IPS DF 4.7 (cell line): ENCODE data around the gene HVCN1.
"Not testable (repeated sequence)": the region's sequence is repeated elsewhere in the genome, so short reads cannot be mapped to it uniquely, and the experiment has no call there.

ENCODE experiments used
- DNase-seq: peaks from one replicate; pipeline ENCODE4 v3.0.0-alpha.2; 2013; ENCODE audit warnings: low spot score; ENCODE audit errors: extremely low read depth

HVCN1 gene, protein sequence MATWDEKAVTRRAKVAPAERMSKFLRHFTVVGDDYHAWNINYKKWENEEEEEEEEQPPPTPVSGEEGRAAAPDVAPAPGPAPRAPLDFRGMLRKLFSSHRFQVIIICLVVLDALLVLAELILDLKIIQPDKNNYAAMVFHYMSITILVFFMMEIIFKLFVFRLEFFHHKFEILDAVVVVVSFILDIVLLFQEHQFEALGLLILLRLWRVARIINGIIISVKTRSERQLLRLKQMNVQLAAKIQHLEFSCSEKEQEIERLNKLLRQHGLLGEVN

GRCh38 chr12:110688446-110689280, at the start of gene HVCN1:
Gene HVCN1, minus strand, starts transcription at chr12:110689115. Its CDS starts 5,870 bp downstream, at chr12:110683245.
- no peak for DNase-seq

DNA sequence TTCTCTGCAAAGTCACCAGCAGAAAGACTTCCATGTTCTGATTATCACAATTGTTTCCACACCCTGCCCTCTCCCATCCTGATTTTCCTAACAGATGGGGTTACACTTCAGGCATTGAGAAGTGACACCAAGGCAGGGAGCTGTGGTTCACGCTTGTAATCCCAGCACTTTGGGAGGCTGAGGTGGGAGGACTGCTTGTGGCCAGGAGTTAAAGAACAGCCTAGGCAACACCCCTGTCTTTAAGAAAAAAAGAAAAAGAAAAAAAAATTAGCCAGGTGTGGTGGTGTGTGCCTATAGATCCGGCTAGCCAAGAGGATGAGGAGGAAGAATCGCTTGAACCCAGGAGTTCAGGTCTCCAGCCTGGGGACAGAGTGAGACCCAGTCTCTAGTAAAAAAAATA, 48.6 kb upstream of the HVCN1 start:
- no peak for DNase-seq

DNA sequence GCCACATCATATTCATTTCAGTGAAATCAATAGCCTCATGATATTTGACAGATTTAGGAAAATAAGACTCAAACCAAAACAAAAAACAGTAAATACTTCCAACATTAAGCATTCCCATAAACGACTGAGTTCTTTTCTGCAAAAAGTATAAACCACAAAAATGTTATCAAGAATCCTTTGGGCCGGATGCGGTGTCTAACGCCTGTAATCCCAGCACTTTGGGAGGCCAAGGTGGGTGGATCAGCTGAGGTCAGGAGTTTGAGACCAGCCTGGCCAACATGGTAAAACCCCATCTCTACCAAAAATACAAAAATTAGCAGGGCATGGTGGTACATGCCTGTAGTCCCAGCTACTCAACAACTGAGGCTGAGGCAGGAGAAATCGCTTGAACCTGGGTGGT, 48.1 kb upstream of the HVCN1 start:
- DNase-seq: not testable (repeated sequence)

GRCh38 chr12:110733900-110734299, 45.0 kb upstream of the HVCN1 start:
- DNase-seq: no peak

GRCh38 chr12:110733089-110733715, 44.3 kb upstream of the HVCN1 start:
- DNase-seq: no peak

GRCh38 chr12:110732572-110732971, 43.7 kb upstream of the HVCN1 start:
- no peak for DNase-seq

GRCh38 chr12:110731479-110731878, 42.6 kb upstream of the HVCN1 start:
- DNase-seq: no peak

DNA sequence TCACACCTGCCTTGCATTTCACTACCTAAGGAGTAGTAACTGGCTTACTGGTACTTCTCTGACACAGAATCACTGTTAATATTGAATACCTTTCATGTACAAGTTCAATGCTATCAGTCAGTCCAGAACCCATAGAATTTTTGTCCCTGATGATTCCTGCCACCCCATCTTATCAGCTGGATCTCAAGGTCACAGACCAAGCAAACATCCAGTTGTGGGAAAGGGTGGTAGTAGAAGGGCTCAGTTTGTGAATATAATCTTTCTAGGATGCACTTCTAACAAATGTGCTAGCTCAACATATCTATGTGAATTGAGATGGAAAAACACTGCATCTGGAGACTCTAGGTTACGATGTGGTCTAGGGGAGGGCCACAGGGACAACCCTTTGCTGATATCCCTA, 39.7 kb upstream of the HVCN1 start:
- no peak for DNase-seq

DNA sequence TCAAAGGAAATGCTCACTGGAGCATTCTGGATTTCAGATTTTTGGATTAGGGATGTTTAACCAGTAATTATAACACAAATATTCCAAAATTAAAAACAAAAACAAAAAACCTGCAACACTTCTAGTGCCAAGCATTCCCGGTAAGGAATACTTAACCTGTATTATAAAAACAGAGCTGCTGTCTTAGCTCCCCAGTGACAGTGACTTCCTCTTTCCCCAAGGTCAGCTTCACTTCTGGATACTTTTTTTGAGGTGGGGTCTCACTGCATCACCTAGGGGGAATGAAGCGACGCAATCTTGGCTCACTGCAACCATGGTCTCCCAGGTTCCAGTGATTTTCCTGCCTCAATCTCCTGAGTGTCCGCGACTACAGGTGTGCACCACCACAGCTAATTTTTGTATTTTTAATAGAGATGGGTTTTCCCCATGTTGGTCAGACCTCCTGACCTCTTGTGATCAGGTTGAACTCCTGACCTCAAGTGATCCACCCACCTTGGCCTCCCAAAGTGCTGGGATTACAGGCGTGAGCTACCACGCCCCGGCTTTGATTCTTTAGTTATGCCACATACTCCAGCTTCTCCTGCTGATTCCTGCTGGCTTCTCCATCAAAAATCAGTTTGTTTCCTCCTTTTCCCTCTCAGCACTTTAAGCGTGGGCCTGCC, 37.9 kb upstream of the HVCN1 start:
- no peak for DNase-seq

DNA sequence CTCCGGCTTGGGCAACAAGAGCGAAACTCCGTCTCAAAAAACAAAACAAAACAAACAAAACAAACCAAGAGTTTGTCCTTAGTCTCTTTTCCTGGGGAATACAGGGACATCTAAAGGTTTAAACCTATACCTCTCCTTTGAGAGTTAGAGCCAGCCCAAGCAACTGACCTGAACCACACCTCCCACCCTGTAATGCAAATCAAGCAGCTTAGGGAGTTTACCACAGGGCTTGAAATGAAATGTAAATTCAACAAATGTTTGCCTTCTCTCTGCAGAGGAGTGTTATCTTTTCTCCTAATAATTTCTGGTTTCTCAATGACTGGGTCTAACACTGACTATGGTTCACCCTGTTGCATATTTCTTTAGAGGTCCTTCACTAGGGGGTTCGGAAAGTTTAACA, 37.1 kb upstream of the HVCN1 start:
- no peak for DNase-seq

DNA sequence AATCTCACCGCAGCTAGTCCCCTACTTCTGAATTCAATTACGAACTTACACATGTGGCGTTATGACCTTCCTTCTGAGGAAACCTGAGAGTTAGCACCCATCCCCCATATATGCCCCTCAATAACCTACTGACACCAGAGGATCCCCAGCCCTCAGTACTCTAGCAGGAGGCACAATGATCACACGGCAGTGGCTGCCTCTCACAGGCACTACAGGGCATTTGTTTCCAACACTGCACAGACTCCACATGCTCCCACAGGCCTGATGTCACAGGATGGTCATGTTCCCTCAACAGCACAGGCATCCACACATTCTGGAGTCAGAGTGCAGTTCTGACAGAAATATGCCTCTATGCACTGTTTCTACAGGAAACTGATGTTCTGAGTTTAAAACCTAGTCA, 36.4 kb upstream of the HVCN1 start:
- no peak for DNase-seq

DNA sequence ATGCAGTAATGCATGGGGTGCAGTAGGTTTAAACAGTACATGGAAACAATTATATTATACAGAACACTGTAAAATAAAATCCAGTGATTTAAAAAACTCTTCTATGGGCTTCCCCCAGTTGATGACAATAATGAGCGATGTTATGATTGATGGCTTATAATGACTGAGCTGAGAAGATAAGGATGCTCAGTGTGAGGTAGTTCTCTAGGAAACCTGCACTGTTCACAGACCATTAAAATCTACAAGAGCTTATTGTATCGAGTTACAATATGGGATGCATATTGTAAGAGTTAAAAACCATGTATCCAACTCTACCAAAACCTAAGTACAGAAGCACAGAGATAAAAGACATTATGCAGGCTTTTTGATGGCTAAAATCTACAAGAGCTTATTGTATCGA, 34.0 kb upstream of the HVCN1 start:
- DNase-seq: not testable (repeated sequence)

- no peak for DNase-seq
Observed at GRCh38 chr12:110721570-110721969, 32.7 kb upstream of the HVCN1 start.

GRCh38 chr12:110720516-110720915, 31.6 kb upstream of the HVCN1 start:
- no peak for DNase-seq

DNA sequence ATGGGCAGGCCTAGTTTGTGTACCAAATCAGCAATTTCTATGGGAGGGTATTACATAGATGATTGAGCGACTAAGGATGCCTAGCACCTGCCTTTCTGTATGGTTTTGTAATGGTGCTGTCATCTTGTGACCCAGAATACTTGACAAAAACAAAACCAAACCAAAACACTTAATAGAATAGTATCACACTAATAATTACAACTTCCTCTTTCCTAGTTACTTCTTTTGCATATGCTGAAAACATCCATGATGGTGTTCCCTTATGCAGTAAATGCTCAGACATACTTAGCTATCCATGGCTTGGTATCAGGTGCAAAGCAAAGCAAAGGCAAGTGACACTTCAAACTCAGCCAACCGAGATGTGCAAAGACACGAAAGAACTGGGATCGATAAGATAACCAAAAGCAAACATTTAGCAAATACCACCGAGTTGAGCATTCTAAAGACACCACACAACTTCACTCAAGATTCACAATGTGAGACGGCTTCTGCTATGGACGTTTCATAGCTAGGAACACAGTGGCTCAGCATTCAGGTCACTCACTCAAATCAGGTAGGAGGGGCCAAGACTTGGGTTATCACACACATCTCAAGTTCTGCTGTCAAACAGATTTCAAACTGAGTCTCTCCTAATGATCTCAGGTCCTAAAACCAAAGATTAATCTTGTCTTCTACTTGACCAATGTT, 29.4 kb upstream of the HVCN1 start:
- no peak for DNase-seq

DNA sequence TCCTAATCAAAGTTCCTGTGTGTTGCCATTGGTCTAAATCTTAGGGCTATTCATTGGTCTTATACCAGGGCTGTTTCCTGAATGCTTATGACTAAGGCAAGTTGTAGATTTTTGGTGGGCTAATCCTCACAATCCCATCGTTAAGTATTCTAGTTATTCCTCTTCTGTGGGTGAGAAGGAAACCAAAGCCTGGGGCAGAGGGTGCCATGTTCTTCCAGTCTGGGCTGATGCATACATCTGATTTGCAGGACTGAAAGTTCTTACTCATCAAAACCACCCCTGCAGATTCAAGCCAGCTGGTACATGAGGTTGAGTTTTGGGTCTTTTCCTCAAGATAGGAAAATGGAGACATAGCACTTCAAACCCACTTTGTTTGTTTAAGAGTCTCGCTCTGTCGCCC, 28.1 kb upstream of the HVCN1 start:
- DNase-seq: no peak

DNA sequence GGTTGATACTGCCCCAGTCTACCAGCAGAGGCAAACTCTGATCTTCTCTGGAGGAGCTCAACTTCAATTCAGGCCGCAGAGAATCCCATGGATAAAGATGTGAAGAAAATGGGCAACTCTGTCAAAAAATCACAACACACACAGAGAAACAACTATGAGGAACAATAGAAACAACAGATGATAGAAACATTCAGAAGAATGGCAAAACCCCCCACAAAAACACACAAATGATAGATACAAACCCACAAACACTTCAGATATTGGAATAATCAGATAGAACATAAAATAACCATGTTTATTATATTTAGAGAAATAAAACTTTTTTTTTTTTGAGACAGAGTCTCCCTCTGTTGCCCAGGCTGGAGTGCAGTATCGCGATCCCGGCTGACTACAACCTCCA, 20.0 kb upstream of the HVCN1 start:
- no peak for DNase-seq

- no peak for DNase-seq
Observed at GRCh38 chr12:110705309-110705708, 16.4 kb upstream of the HVCN1 start.

GRCh38 chr12:110704750-110705149, 15.8 kb upstream of the HVCN1 start:
- no peak for DNase-seq

- DNase-seq: no peak
Observed at GRCh38 chr12:110704231-110704630, 15.3 kb upstream of the HVCN1 start.

- no peak for DNase-seq
Observed at GRCh38 chr12:110702081-110702480, 13.2 kb upstream of the HVCN1 start.
